GM23338 (cell line): ENCODE results near the gene CFAP97D2. TPM values are rescaled to one million over a fixed set of nuclear protein-coding genes. Genes with fewer than 3 reads are reported as not detected.
A peak's percentile ranks its signal among the peaks of the same experiment; 100 is the strongest.

ENCODE experiments used
- ATAC-seq: fragments of 200-7000 bp; cut with Tn5 transposase; 3 replicates; pipeline ENCODE4 v1.9.1; 2020
- DNase-seq: peaks from one replicate; pipeline ENCODE4 v3.0.0-alpha.2; 2015; ENCODE audit warnings: low spot score
- H2AFZ ChIP-seq: fragments of 200-600 bp; sonication (generic); 2 replicates; pipeline ENCODE4 v1.8.0; 2016; ENCODE audit warnings: antibody characterized with exemption, mild to moderate bottlenecking, moderate library complexity
- H3F3A ChIP-seq: fragments of 200-600 bp; sonication (generic); replicated peaks from 2 replicates; pipeline ENCODE4 v1.8.0; 2017; ENCODE audit warnings: antibody characterized with exemption, mixed run types, low read depth
- H3K27ac ChIP-seq: fragments of 200-600 bp; sonication (generic); 2 replicates; pipeline ENCODE4 v1.6.1; 2016; ENCODE audit warnings: low read depth
- H3K27me3 ChIP-seq: fragments of 200-600 bp; sonication (generic); 2 replicates; pipeline ENCODE4 v1.8.0; 2016; ENCODE audit warnings: mild to moderate bottlenecking, mixed run types, moderate library complexity; ENCODE audit not compliant: insufficient read depth
- H3K36me3 ChIP-seq: fragments of 200-600 bp; sonication (generic); 2 replicates; pipeline ENCODE4 v1.8.0; 2016; ENCODE audit warnings: mild to moderate bottlenecking; ENCODE audit not compliant: insufficient read depth
- H3K4me1 ChIP-seq: fragments of 200-600 bp; sonication (generic); 2 replicates; pipeline ENCODE4 v1.8.0; 2016; ENCODE audit warnings: mild to moderate bottlenecking, moderate library complexity; ENCODE audit not compliant: insufficient read depth
- H3K4me2 ChIP-seq: fragments of 200-600 bp; sonication (generic); 2 replicates; pipeline ENCODE4 v1.7.1; 2017; ENCODE audit warnings: mixed run types
- H3K4me3 ChIP-seq: fragments of 200-600 bp; sonication (generic); 2 replicates; pipeline ENCODE4 v1.6.1; 2016; ENCODE audit warnings: mixed run types
- H3K79me2 ChIP-seq: fragments of 200-600 bp; sonication (generic); replicated peaks from 2 replicates; pipeline ENCODE4 v1.8.0; 2017; ENCODE audit warnings: mild to moderate bottlenecking; ENCODE audit not compliant: insufficient read depth
- H3K9me2 ChIP-seq: fragments of 200-600 bp; sonication (generic); 2 replicates; pipeline ENCODE4 v1.8.0; 2017; ENCODE audit not compliant: insufficient read depth
- H4K20me1 ChIP-seq: fragments of 200-600 bp; sonication (generic); replicated peaks from 2 replicates; pipeline ENCODE4 v1.8.0; 2017; ENCODE audit warnings: mild to moderate bottlenecking; ENCODE audit not compliant: insufficient read depth
- H3K27ac Mint-ChIP-seq: 2 replicates; pipeline ENCODE4 v1.8.0; 2020; ENCODE audit warnings: inconsistent platforms, mild to moderate bottlenecking, moderate library complexity, mixed read lengths
- H3K27me3 Mint-ChIP-seq: 3 replicates; pipeline ENCODE4 v1.8.0; 2022; ENCODE audit warnings: low read depth, mild to moderate bottlenecking, moderate library complexity, mixed read lengths, inconsistent platforms; ENCODE audit not compliant: insufficient read depth, poor library complexity
- H3K36me3 Mint-ChIP-seq: 3 replicates; pipeline ENCODE4 v1.8.0; 2021; ENCODE audit warnings: low read depth, mild to moderate bottlenecking, inconsistent platforms, moderate library complexity, mixed read lengths
- H3K4me1 Mint-ChIP-seq: 3 replicates; pipeline ENCODE4 v1.8.0; 2020; ENCODE audit warnings: mild to moderate bottlenecking, inconsistent platforms, mixed read lengths
- H3K4me3 Mint-ChIP-seq: 3 replicates; pipeline ENCODE4 v1.8.0; 2021; ENCODE audit warnings: moderate library complexity, mild to moderate bottlenecking, inconsistent platforms, mixed read lengths
- H3K9me3 Mint-ChIP-seq: 3 replicates; pipeline ENCODE4 v1.8.0; 2020; ENCODE audit warnings: moderate library complexity, mild to moderate bottlenecking, inconsistent platforms, mixed read lengths
- CREB1 ChIP-seq: fragments of 250-450 bp; sonication (Bioruptor Pico); IDR thresholded peaks from 2 replicates; pipeline ENCODE4 v1.5.0; 2020; ENCODE audit warnings: low read depth, mild to moderate bottlenecking, moderate library complexity
- EZH2phosphoT487 ChIP-seq: fragments of 200-600 bp; sonication (generic); IDR thresholded peaks from one replicate; pipeline ENCODE4 v1.8.1; 2018; ENCODE audit warnings: antibody characterized with exemption; ENCODE audit not compliant: unreplicated experiment
- NANOG ChIP-seq: IDR thresholded peaks from 2 replicates; pipeline ENCODE4 v1.6.1; 2016; ENCODE audit warnings: antibody characterized with exemption, borderline replicate concordance
- ZNF114 ChIP-seq: fragments of 250-450 bp; sonication (Bioruptor Pico); IDR thresholded peaks from 2 replicates; pipeline ENCODE4 v1.5.0; 2020; ENCODE audit warnings: mild to moderate bottlenecking, moderate library complexity
- polyA plus RNA-seq: library from polyadenylated mRNA; unstranded; fragments of >200 nt; fragmentation: Nextera tagmentation; extraction: Ambion mirVana; gene quantifications from 2 replicates; pipeline ENCODE4 v1.2.1, GENCODE V29; 2016
- total RNA-seq: library from RNA; depleted of rRNA; stranded (reverse); fragments of >200 nt; shearing (Covaris generic); gene quantifications from 2 replicates; pipeline ENCODE4 v1.2.3, GENCODE V29; 2014
- TF ChIP-seq, protein P1 (sequence below): fragments of 250-450 bp; sonication (Bioruptor Pico); IDR thresholded peaks from 2 replicates; pipeline ENCODE4 v1.5.0; 2020; ENCODE audit warnings: mild to moderate bottlenecking, moderate library complexity
- TF ChIP-seq, protein P2 (sequence below): IDR thresholded peaks from 2 replicates; pipeline ENCODE4 v1.6.1; 2016; ENCODE audit warnings: antibody characterized with exemption
- TF ChIP-seq, protein P3 (sequence below), 2 experiments: fragments of 200-600 bp in 1 of 2; sonication (generic) in 1 of 2; conservative IDR thresholded peaks; 2 replicates each; pipeline versions ENCODE4 v1.5.1 to v1.6.1; 2016 to 2017; ENCODE audit warnings: antibody characterized with exemption in 2 of 2, low read depth in 2 of 2, mild to moderate bottlenecking in 2 of 2, moderate library complexity in 1 of 2
- TF ChIP-seq, protein P4 (sequence below): IDR thresholded peaks from one replicate; pipeline ENCODE4 v1.6.1; 2018; ENCODE audit warnings: antibody characterized with exemption; ENCODE audit not compliant: unreplicated experiment

The CFAP97D2 gene
- total and polyA plus RNA-seq, 2 experiments from 2014 or later = not detected

DNA sequence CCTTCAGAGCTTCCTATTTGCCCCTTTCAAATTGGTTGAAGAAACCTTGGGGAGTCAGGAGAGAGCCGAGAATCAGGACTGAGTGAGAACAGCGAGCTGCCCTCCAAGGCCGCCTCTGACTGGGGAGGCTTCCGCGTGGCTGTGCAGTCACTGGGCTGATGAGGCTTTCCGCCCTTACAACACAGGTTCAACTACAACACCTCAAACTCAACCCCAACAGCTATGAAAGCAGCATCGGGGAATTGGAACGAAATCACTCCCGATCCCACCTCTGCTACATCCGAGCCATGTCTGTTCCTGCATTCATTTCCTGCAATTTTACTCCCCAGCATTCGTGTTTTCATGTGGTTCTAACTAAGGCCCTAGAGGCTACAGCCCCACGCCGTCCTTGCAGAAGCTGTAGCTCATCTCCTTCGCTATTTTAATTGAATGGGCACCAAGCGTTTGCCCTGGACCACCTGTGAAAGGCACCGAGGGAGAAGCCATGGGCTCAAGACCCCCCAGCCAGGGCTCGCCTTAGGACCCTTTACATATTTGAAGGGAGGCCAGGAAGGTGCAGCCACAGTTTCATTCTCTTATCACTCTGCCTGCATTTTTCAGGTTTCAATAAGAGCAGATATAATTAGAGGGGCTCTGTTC lies 34.3 kb upstream of the CFAP97D2 start (continued):
- TF ChIP-seq, protein P1, sequence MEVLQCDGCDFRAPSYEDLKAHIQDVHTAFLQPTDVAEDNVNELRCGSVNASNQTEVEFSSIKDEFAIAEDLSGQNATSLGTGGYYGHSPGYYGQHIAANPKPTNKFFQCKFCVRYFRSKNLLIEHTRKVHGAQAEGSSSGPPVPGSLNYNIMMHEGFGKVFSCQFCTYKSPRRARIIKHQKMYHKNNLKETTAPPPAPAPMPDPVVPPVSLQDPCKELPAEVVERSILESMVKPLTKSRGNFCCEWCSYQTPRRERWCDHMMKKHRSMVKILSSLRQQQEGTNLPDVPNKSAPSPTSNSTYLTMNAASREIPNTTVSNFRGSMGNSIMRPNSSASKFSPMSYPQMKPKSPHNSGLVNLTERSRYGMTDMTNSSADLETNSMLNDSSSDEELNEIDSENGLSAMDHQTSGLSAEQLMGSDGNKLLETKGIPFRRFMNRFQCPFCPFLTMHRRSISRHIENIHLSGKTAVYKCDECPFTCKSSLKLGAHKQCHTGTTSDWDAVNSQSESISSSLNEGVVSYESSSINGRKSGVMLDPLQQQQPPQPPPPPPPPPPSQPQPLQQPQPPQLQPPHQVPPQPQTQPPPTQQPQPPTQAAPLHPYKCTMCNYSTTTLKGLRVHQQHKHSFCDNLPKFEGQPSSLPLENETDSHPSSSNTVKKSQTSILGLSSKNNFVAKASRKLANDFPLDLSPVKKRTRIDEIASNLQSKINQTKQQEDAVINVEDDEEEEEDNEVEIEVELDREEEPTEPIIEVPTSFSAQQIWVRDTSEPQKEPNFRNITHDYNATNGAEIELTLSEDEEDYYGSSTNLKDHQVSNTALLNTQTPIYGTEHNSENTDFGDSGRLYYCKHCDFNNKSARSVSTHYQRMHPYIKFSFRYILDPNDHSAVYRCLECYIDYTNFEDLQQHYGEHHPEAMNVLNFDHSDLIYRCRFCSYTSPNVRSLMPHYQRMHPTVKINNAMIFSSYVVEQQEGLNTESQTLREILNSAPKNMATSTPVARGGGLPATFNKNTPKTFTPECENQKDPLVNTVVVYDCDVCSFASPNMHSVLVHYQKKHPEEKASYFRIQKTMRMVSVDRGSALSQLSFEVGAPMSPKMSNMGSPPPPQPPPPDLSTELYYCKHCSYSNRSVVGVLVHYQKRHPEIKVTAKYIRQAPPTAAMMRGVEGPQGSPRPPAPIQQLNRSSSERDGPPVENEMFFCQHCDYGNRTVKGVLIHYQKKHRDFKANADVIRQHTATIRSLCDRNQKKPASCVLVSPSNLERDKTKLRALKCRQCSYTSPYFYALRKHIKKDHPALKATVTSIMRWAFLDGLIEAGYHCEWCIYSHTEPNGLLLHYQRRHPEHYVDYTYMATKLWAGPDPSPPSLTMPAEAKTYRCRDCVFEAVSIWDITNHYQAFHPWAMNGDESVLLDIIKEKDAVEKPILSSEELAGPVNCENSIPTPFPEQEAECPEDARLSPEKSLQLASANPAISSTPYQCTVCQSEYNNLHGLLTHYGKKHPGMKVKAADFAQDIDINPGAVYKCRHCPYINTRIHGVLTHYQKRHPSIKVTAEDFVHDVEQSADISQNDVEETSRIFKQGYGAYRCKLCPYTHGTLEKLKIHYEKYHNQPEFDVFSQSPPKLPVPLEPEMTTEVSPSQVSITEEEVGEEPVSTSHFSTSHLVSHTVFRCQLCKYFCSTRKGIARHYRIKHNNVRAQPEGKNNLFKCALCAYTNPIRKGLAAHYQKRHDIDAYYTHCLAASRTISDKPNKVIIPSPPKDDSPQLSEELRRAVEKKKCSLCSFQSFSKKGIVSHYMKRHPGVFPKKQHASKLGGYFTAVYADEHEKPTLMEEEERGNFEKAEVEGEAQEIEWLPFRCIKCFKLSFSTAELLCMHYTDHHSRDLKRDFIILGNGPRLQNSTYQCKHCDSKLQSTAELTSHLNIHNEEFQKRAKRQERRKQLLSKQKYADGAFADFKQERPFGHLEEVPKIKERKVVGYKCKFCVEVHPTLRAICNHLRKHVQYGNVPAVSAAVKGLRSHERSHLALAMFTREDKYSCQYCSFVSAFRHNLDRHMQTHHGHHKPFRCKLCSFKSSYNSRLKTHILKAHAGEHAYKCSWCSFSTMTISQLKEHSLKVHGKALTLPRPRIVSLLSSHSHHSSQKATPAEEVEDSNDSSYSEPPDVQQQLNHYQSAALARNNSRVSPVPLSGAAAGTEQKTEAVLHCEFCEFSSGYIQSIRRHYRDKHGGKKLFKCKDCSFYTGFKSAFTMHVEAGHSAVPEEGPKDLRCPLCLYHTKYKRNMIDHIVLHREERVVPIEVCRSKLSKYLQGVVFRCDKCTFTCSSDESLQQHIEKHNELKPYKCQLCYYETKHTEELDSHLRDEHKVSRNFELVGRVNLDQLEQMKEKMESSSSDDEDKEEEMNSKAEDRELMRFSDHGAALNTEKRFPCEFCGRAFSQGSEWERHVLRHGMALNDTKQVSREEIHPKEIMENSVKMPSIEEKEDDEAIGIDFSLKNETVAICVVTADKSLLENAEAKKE (CRISPR knock-in tag) = no peak

DNA sequence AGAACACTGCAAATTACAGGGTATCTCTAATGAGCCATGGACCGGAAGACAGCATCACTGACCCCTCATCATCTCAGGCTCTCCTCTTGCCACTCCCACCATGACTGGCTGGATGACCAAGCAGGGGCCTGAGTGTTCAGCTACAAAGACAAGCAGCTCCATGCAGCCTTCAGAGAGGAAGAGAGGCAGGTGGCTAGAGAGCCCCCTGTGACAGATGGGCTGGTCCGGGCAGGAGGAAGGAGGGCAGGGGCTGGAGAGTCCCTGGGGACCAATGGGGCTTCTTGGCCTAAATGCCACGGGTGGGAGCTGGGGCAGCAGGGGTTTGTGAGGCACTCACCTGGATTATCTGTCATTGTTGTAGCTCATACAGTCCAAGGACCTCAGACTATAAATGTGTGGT lies 33.8 kb upstream of the CFAP97D2 start:
- no peaks in the 10 kb centered on the region for H3K36me3 Mint-ChIP-seq
- H3K27ac Mint-ChIP-seq = no peak overlapping the region
- no peak for ATAC-seq
- Histone ChIP-seq H4K20me1 (no peaks in the 10 kb centered on the region), H3K9me2 (no peaks in the 10 kb centered on the region), H3K27me3 (no peaks in the 10 kb centered on the region), H3K4me3 (no peak overlapping the region), H3K4me2 (no peak overlapping the region), H3K36me3 (no peaks in the 10 kb centered on the region), H3K79me2 (no peaks in the 10 kb centered on the region), H3F3A (no peaks in the 10 kb centered on the region), H2AFZ (0 out of 2 replicates have a peak overlapping the region, but pooled peaks have one; percentile 38), H3K27ac (no peak overlapping the region), H3K4me1 (no peaks in the 10 kb centered on the region)
- H3K9me3 Mint-ChIP-seq = no peaks in the 10 kb centered on the region
- no peak overlapping the region for H3K4me3 Mint-ChIP-seq
- DNase-seq = no peak
- H3K4me1 Mint-ChIP-seq = peaks cover 10% of the 10 kb centered on the region
- H3K27me3 Mint-ChIP-seq = peaks cover 9% of the 10 kb centered on the region
- TF ChIP-seq, protein P2, sequence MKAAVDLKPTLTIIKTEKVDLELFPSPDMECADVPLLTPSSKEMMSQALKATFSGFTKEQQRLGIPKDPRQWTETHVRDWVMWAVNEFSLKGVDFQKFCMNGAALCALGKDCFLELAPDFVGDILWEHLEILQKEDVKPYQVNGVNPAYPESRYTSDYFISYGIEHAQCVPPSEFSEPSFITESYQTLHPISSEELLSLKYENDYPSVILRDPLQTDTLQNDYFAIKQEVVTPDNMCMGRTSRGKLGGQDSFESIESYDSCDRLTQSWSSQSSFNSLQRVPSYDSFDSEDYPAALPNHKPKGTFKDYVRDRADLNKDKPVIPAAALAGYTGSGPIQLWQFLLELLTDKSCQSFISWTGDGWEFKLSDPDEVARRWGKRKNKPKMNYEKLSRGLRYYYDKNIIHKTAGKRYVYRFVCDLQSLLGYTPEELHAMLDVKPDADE = no peak
- no peak for TF ChIP-seq EZH2phosphoT487
- TF ChIP-seq, protein P3, sequence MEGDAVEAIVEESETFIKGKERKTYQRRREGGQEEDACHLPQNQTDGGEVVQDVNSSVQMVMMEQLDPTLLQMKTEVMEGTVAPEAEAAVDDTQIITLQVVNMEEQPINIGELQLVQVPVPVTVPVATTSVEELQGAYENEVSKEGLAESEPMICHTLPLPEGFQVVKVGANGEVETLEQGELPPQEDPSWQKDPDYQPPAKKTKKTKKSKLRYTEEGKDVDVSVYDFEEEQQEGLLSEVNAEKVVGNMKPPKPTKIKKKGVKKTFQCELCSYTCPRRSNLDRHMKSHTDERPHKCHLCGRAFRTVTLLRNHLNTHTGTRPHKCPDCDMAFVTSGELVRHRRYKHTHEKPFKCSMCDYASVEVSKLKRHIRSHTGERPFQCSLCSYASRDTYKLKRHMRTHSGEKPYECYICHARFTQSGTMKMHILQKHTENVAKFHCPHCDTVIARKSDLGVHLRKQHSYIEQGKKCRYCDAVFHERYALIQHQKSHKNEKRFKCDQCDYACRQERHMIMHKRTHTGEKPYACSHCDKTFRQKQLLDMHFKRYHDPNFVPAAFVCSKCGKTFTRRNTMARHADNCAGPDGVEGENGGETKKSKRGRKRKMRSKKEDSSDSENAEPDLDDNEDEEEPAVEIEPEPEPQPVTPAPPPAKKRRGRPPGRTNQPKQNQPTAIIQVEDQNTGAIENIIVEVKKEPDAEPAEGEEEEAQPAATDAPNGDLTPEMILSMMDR (conservative IDR thresholded peaks at IDR 0.05; ENCODE audit: low read depth in 2 of 2) = no peak
- TF ChIP-seq CREB1 = no peak
- TF ChIP-seq, protein P4, sequence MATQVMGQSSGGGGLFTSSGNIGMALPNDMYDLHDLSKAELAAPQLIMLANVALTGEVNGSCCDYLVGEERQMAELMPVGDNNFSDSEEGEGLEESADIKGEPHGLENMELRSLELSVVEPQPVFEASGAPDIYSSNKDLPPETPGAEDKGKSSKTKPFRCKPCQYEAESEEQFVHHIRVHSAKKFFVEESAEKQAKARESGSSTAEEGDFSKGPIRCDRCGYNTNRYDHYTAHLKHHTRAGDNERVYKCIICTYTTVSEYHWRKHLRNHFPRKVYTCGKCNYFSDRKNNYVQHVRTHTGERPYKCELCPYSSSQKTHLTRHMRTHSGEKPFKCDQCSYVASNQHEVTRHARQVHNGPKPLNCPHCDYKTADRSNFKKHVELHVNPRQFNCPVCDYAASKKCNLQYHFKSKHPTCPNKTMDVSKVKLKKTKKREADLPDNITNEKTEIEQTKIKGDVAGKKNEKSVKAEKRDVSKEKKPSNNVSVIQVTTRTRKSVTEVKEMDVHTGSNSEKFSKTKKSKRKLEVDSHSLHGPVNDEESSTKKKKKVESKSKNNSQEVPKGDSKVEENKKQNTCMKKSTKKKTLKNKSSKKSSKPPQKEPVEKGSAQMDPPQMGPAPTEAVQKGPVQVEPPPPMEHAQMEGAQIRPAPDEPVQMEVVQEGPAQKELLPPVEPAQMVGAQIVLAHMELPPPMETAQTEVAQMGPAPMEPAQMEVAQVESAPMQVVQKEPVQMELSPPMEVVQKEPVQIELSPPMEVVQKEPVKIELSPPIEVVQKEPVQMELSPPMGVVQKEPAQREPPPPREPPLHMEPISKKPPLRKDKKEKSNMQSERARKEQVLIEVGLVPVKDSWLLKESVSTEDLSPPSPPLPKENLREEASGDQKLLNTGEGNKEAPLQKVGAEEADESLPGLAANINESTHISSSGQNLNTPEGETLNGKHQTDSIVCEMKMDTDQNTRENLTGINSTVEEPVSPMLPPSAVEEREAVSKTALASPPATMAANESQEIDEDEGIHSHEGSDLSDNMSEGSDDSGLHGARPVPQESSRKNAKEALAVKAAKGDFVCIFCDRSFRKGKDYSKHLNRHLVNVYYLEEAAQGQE = no peak
- TF ChIP-seq NANOG = no peak
- no peak for TF ChIP-seq ZNF114
